OCI-LY7 (cell line): ENCODE measurements around the gene TRIM36.

Experiments
- CTCF ChIP-seq: fragments of 200-600 bp; sonication (generic); conservative IDR thresholded peaks from 2 replicates; pipeline ENCODE4 v1.5.1; 2014; ENCODE audit warnings: mild to moderate bottlenecking, antibody characterized with exemption, low read length, moderate library complexity, mixed read lengths
- EZH2phosphoT487 ChIP-seq: fragments of 200-600 bp; sonication (generic); IDR thresholded peaks from 2 replicates; pipeline ENCODE4 v1.6.1; 2018; ENCODE audit warnings: low read depth, borderline replicate concordance, mild to moderate bottlenecking, mixed run types, antibody characterized with exemption, low read length, moderate library complexity, mixed read lengths

GRCh38 chr5:115180165-115180709 lies 10.5 kb upstream of the TRIM36 start:
- TF ChIP-seq EZH2phosphoT487 = no peak
- no peak for TF ChIP-seq CTCF
